ENCODE data around the gene GABRP.
A peak's percentile ranks its signal among the peaks of the same experiment; 100 is the strongest.
"Not testable (repeated sequence)": the region's sequence is repeated elsewhere in the genome, so short reads cannot be mapped to it uniquely, and the experiment has no call there.

GABRP gene

DNA sequence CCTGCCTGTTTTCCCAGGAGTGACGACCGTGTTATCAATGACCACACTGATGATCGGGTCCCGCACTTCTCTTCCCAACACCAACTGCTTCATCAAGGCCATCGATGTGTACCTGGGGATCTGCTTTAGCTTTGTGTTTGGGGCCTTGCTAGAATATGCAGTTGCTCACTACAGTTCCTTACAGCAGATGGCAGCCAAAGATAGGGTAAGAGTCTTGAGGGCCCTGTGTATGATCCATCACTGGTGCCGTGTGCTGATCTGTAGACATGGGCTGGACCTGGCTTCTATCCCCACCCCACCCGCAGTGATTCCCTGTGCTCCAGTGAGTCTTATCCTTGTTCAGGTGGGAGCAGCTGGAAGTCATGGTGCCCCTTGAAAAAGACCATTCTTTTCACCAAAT, 26.0 kb downstream of the GABRP start:
- DNase-seq, result peak; percentile 69

DNA sequence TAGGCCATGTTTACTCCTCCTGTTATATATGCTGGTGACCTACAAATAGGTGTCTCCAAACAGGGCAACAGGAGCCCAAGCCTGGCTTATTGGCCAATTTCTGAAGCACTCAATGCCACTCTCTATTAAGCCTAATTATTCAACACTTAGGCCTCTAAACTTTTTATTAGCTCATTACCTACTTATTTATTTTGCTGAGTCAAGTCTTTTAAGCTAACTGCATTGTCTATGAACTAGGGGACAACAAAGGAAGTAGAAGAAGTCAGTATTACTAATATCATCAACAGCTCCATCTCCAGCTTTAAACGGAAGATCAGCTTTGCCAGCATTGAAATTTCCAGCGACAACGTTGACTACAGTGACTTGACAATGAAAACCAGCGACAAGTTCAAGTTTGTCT, 28.2 kb downstream of the GABRP start:
- DNase-seq, result no peak

DNA sequence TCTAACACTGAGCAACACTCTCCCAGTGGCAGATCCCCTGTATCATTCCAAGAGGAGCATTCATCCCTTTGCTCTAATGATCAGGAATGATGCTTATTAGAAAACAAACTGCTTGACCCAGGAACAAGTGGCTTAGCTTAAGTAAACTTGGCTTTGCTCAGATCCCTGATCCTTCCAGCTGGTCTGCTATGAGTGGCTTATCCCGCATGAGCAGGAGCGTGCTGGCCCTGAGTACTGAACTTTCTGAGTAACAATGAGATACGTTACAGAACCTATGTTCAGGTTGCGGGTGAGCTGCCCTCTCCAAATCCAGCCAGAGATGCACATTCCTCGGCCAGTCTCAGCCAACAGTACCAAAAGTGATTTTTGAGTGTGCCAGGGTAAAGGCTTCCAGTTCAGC, 29.7 kb downstream of the GABRP start:
- DNase-seq, result no peak

DNA sequence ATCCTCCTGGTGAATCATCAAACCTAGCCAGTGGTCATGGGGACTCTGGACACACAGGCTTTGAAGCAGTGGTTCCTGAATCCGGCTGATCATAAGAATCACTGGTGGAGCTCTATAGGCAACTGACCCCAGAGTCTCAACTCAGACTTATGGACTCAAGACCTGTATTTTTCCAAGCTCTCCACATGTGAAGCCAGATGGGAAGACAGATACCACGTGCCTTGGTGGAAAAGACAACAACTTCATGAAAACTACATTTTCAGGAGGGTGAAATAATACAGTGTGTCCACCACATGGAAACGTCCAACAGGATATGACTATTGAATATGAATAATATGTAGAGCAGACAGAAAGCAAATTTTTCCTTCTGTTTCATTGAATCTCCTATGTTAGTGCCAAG, 33.7 kb downstream of the GABRP start:
- DNase-seq, result no peak

DNA sequence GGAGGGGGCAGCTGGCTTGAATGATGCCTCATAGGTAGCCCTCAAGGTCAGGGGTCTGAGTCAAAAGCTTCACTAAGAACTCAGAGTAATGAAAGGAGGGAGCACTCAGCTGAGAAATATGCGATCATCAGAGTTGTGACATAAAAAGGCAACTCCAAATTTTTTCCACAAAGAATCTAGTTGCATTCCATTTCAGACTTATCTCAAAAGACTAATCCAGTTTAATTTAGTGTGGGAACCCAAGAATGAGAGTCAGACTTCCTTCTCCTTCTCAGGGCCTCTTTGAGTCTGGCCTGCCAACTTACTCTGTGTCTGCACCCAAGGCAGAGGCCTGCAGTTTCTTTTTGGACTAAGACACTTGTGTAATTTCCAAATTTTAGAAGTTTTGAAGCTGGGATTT, 34.7 kb downstream of the GABRP start:
- DNase-seq, result no peak

DNA sequence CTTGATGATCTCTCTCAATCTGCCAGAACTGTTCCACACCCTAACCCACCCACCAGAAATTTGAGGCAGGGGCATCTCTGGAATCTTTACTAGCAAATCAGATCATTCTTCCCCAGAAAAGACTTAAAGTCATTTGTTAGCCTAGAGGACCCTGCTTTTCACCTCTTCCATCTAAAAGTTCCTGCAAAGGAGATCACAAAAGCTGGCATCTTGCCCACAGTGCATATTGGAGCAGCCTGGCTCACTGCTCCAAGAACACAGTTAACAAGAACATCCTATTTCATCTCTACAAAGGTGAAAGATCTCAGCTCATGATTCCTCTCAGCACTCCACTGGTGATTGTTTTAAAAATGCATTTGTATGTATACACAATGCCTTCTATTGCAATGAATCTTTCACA, 36.3 kb downstream of the GABRP start:
- DNase-seq, result no peak

DNA sequence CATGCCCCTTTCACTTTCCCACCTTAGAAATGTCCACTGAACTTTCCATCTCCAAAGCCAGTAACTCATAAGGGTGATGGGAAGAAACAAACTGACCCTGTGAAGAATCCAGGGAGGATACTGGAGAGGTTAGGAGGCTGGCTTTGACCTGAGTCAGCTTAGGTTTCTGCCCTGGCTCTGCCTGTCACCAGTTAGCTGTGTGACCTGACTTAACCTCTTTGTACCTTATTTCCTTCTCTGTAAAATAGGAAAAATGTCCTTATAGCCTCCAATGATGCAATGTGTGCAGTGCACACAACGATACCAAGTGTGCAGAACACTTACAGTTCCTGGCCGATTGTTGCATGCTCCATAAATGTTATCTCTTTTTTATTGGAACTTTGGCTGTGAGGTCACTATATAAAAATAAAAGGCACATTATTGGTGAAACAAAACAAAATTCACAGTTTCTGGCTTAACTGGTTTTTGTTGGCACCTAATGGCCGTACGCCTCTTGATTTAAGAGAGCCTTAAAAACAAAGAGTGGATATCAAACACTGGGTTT, 37.8 kb downstream of the GABRP start:
- no peak for DNase-seq

DNA sequence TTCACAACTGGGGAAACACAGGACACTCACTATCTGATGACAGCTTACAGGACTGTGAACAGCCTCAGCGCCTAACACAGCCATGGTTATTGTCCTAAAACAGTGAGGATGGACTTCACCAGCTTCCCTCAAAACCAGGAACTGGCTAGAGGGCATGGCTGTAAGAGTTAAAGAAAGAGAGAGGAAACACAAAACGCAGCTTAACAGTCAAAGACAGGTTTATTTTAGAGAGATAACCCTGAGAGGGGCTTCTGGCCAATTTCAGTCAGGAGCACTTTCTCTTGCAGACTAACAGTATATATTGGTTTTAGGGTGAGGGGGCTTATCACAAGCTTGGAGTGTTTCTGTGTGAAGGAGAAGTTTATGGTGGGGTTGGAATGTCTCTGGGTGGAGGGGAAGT, 42.6 kb downstream of the GABRP start:
- no peak for DNase-seq

DNA sequence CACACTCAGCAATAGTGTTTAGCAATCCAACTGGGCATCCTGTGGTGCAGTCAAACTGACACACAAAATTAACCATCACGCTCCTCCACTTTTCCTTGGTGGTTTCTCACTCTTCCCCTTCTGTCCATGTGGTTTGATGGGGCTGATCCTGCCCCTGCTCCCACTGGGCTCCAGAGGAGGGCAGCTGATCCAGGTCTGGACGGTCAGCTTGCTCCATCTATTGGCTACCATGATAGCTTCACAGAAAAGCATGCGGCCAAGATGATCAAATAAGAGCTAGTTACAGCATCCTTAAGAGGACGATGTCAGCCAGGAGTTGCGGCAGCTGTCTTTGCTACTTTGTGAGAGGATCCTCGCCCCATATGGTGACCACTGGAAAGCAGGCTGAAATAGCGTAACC, 48.7 kb downstream of the GABRP start:
- no peak for DNase-seq

DNA sequence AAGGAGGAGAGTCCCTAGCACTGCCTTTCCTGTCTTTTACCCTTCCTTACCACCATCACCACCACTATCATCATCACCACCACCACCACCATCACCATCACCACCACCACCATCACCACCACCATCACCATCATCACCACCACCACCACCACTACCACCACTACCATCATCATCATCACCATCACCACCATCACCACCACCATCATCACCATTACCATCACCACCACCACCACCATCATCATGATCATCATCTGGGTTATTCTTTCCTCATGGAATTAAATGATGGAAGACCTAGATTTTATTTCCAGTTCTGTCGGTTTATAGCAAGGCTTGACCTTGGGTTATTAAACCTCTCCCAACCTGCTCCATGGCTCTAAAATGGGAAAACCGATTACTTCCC, 50.5 kb downstream of the GABRP start:
- DNase-seq, result not testable (repeated sequence)

DNA sequence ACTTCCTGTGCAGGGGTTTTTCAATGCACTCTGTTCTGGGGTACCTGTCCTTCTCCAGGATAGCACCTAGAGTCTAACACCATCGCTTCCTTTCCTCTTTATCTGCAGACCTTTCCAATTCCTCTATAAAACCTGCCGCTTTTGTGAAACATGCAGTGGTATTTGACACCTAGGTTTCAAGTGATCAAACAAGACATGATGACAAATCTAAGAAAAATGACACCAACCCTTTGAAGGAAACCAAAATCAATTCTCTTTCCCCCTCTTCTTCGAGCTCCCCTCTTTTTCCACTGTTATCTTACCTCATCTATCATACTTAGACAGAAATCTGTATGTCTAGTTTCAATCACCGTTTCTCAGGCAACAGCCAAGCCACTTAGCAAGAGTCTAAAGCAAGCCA, 52.7 kb downstream of the GABRP start:
- no peak for DNase-seq

DNA sequence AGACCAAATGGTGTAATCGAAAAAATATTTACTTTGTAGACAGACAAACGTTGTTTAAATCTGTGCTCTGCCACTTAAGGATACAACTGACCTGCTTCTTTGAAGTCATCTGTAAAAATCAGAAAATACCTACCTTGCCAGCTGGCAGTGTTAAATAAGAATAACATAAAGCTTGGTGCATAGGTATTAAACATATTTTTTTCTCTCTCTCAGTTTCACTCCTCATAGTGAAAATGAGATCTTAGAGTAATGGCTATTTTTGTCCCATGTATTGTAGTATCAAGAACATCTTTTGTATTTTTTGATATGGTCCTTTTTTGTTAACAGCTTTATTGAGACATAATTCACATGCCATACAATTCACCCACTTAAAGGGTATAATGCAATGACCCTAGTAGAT, 60.3 kb downstream of the GABRP start:
- no peak for DNase-seq

DNA sequence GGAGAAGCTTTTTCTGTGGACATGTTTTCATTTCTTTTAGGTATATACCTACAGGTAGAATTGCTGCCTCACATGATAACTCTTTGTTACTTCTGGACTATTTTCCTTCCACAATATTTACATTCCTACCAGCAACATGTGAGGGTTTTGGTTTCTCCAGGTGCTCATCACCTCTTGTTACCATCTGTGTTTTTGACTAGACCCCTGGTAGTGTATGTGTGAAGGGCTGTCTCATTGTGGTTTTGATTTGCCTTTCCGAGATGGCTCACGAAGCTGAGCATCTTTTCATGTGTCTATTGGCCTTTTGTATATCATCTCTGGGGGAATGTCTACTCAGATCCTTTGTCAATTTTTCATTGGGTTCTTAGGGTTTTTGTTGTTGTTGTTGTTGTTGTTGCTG, 61.1 kb downstream of the GABRP start:
- DNase-seq, result no peak

DNA sequence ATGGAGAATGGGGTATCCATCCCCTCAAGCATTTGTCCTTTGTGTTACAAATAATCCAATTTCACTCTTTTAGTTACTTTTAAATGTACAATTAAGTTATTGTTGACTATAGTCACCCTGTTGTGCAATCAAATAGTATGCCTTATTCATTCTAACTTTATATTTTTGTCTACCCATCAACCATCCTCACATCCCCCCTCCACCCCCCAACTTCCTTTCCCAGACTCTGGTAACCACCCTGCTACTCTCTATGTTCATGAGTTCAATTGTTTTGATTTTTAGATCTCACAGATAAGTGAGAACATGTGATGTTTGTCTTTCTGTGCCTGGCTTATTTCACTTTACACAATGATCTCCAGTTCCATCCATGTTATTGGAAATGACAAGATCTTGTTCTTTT, 62.9 kb downstream of the GABRP start:
- DNase-seq, result no peak

DNA sequence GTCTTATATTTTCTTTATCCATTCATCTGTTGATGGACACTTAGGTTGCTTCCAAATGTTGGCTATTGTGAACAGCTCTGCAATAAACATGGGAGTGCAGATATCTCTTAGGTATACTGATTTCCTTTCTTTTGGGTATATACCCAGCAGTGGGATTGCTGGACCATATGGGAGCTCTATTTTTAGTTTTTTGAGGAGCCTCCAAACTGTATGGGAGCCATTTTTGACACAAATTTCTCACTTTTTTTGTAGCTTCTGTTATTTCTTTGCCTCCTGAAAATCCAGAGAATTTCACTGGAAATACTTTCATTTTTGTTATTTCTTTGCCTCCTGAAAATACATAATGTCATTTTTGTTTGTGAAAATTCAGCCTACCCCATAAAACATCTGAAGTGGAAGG, 63.3 kb downstream of the GABRP start:
- DNase-seq, result no peak

DNA sequence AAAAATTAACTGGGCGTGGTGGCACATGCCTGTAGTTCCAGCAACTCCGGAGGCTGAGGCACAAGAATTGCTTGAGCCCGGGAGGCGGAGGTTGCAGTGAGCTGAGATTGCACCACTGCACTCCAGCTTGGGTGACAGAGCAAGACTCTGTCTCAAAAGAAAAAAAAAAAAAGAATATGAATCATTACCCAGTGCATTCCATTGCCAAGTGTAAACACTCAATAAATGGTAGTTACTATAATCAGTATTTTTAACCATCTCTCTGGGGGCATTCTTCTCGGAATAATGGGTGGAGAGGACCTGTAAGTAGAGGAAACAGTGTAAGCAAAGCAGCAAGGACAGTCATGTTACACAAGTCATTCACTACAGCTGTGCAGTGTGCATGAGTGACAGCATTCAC, 64.5 kb downstream of the GABRP start:
- DNase-seq, result no peak

DNA sequence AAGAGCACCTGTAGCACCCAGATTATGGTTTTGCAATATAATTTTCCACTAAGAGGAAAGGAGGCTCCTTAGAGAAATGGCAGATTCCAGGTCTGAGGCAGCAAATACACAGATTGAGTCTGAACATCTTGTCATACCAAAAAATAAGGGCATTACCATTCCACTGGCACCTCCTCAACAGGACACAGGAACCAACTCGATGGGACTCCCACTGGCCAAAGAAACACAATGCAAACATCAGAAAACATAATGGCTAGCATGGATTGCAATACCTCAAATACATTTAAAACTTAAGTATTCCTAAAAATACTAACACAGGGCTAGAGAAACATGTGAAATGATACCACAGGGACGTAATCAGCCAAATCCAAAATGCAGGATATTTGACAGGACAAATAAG, 65.8 kb downstream of the GABRP start:
- no peak for DNase-seq

DNA sequence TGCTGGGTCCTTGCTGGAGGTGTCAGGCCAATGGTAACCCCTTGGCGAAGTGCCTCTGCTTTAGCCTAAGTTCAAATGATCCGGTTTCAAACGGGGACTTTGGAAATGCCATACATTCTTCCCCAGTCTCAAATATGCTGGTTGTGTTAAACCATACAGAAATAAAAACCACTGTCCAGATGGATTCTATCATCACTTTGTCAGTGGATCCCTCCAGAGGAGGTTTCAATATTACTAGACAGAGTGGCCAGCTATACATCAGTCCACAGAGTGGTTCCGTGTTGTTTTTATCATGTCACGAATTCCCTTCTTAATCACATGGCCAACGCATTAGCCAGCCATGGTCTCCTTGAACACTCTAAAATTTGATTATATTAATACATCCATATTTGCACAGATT, 71.0 kb downstream of the GABRP start:
- DNase-seq, result no peak

DNA sequence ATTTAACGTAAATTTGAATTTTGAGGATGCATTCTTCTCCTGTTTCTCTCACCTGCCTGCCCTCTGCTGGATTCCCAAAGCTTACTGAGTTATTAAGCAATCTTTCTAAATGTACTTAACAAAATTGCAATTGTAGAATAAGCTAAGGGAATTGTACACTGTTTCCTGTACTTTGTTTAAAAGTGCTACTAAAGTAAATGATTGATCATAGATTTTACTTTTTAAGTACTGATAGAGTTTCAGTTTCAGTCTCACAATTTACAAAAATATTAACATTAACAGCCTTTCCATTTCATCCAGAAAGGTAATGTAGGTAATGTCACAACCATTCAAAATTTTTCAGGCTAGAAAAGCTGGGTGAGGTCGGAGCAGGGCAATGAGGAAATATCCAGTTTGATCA, 73.5 kb downstream of the GABRP start:
- no peak for DNase-seq

DNA sequence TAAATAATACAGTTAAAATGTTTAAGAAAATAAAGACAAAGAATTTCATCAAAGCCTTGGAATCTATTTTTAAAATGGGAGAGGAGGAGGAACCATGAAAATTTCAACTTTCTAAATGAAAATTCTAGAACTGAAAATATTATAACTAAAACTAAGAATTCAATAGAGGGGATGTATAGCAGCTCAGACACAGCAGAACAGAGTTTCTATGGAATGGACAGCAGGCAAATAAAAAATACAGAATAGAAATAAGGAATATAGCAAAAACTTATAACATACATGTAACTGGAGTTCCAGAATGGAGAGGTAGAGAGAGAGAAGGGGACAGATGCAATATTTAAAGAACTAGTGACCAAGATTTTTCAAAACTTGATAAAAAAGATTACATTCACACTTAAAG, 76.9 kb downstream of the GABRP start:
- no peak for DNase-seq

DNA sequence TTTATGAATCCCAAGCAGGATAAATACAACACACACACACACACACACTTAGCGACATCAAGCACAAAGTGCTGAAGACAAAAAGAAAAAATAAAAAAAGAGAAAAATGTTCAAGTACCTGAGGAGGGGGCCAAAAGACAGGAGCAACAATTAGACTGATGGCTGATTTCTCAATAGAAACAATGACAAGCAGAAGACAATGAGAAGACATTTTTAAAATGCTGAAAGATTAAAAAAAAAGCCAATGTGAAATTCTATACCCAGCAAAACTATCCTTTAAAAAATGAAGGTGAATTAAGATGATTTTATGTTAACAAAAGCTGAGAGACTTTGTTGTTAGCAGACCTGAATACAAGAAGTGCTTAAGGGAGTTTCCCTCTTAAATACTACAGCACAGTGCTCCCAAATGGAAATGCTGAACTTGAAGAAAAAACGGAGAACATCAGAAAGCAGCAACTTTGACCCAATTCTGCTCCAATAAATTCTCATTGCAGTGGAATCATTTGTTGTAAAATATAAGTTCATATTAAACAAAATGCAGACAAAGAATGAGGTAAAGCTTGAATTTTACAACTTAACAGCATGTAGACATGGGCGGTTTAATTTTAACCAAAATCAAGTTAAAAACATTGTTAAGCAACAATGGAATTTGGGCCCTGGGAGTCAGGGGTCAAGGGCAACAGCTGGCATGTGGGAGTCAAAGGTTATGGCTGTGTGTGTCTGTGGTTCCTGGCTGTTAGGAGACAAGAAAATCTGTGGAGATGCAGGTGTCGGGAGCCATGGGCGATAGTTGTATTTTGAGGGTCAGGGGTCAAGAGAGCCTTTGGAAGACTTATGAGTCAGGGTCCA, 77.5 kb downstream of the GABRP start:
- DNase-seq, result no peak

DNA sequence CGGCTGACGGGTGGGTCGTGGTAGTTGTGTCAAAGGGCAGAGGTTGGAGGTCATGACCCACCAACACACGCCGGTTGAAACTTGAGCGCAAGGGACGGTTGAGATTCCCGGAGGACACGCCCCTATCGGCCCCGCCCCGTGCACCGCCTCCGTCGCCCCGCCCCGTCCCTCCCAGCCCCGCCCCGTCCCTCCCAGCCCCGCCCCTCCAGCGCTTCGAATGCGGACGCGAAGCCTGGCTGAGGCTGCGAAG, 78.1 kb downstream of the GABRP start:
- no peak for DNase-seq

DNA sequence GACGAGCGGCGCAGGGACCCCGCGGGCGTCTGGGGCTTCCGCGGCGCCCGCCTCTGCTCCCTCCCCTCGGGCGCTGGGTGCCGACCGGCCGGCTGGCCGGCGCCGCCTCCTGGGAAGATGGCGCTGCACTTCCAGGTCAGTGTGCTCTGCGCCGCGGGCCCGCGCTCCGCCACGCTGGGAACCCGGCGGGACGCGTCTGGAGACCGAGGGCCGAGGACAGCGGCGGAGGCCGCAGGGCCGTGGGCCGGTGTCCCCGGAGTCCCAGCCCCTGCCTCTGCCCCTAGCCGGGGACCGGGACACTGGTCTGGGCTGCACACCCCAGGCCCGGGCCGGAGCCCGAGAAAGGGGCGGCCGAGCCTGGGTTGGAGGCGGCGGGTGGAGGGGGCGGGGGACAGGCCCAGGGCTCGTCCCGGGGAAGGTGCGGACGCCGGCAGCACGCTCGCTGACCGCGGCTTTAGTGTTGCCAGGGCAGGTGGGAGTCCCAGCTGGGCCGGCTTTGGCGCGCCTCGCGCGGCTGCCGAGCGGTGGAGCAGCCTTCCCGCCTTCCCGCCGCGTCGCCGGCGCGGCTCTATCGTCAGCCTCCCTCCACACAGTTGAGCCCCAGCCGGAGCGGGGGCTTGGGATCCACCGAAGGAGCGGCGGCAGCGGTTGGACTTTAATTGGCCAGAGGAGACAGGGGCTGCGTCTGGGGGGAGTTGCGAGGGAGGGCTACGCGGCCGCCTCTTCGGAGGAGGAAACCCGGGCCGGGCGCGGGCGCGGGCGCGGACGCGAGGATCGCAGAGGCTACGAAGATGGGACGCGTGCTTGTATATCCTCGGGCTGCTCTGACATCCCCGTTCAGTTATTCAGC, 78.6 kb downstream of the GABRP start, which contains the start of gene RANBP17:
Gene RANBP17 (plus strand): TSS at position 102 of the 850 bp plus-strand sequence.
- DNase-seq, result peak; percentile 68

DNA sequence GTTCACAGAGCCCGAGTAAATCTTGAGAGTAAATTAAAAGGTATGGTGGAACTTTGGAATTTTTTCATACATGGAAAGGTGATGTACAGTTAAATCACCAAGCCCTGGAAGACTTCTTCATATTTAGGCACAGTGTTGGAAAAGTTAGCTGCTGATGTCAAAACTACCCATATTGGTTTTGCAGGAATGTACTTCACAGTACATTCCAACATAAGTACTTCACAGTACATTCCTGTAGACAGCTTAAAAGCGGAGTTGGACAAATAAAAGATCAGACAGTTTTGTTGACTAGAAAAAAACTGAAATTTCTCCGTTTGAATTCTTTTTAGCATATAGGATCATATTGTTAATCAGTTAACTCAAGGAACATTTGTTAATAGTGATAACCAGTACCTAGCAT, 80.1 kb downstream of the GABRP start:
- DNase-seq, result no peak

Data from COR-L47 (cell line).